Caco-2 (cell line): ENCODE results near the gene DLG4. TPM values are rescaled to one million over a fixed set of nuclear protein-coding genes. Genes with fewer than 3 reads are reported as not detected.

Experiments
- Bru-seq: library from RNA; stranded (reverse); fragments of 400-500 nt; gene quantifications from one replicate; lab custom pipeline; 2021; lab: Mats Ljungman, UMichigan
- BruChase-seq, 2 experiments: library from RNA; stranded (reverse); fragments of 400-500 nt; gene quantifications; one replicate each; lab custom pipeline; 2021; lab: Mats Ljungman, UMichigan
- BruUV-seq: library from RNA; stranded (reverse); fragments of 400-500 nt; replicated peaks from 2 replicates; lab custom pipeline; 2021; lab: Mats Ljungman, UMichigan
- CTCF ChIA-PET: fragments of 300-600 bp; sonication (Branson Sonifier 250); formaldehyde crosslinking; loops from one replicate; lab custom pipeline; 2022; ENCODE audit warnings: antibody characterized with exemption; lab: Charles Lee
- POLR2A ChIA-PET: fragments of 300-600 bp; sonication (Branson Sonifier 250); formaldehyde crosslinking; loops from one replicate; lab custom pipeline; 2022; ENCODE audit warnings: antibody characterized with exemption; lab: Charles Lee
- DNase-seq, 2 experiments: peaks; one replicate each; pipeline versions ENCODE4 v3.0.0 to v3.0.0-alpha.2; 2020 to 2022
- H3K27me3 ChIP-seq: replicated peaks from 2 replicates; pipeline ENCODE4 v1.6.0; 2011; ENCODE audit warnings: low read length; ENCODE audit not compliant: control insufficient read depth, insufficient read depth
- H3K36me3 ChIP-seq: 2 replicates; pipeline ENCODE4 v1.5.1; 2011; ENCODE audit warnings: low read length; ENCODE audit not compliant: control insufficient read depth, insufficient read depth
- H3K4me1 ChIP-seq: fragments of 250-450 bp; sonication (Bioruptor Pico); 2 replicates; pipeline ENCODE4 v1.5.1; 2020; ENCODE audit warnings: mild to moderate bottlenecking
- H3K4me3 ChIP-seq: 2 replicates; pipeline ENCODE4 v1.5.1; 2011; ENCODE audit warnings: low read depth, mild to moderate bottlenecking, control low read depth, low read length
- H3K9me3 ChIP-seq: fragments of 250-450 bp; sonication (Bioruptor Pico); 2 replicates; pipeline ENCODE4 v1.5.1; 2020; ENCODE audit warnings: mild to moderate bottlenecking, moderate library complexity
- H3K27ac Mint-ChIP-seq: one replicate; pipeline ENCODE4 v1.8.0; 2022; ENCODE audit warnings: mixed read lengths; ENCODE audit not compliant: unreplicated experiment
- H3K27me3 Mint-ChIP-seq: one replicate; pipeline ENCODE4 v1.8.0; 2022; ENCODE audit warnings: mixed read lengths; ENCODE audit not compliant: insufficient read depth, unreplicated experiment
- H3K36me3 Mint-ChIP-seq: one replicate; pipeline ENCODE4 v1.8.0; 2022; ENCODE audit warnings: mild to moderate bottlenecking, mixed read lengths; ENCODE audit not compliant: insufficient read depth, unreplicated experiment
- H3K4me1 Mint-ChIP-seq: one replicate; pipeline ENCODE4 v1.8.0; 2022; ENCODE audit warnings: low read depth, mixed read lengths; ENCODE audit not compliant: unreplicated experiment
- H3K4me3 Mint-ChIP-seq: one replicate; pipeline ENCODE4 v1.8.0; 2022; ENCODE audit warnings: mild to moderate bottlenecking, moderate library complexity, mixed read lengths; ENCODE audit not compliant: unreplicated experiment
- H3K9me3 Mint-ChIP-seq: one replicate; pipeline ENCODE4 v1.8.0; 2022; ENCODE audit warnings: mixed read lengths; ENCODE audit not compliant: unreplicated experiment
- CTCF ChIP-seq, 2 experiments: fragments of 200-600 bp in 1 of 2; IDR thresholded peaks; 1 replicate in 1 of 2; 2 replicates in 1 of 2; pipeline versions ENCODE4 v1.5.1 to v1.8.0; 2011 to 2022; ENCODE audit warnings: antibody characterized with exemption in 1 of 2, control low read depth in 1 of 2, inconsistent platforms in 1 of 2, low read depth in 1 of 2, low read length in 1 of 2, mild to moderate bottlenecking in 1 of 2, moderate library complexity in 1 of 2; ENCODE audit not compliant: insufficient read depth in 1 of 2, severe bottlenecking in 1 of 2, unreplicated experiment in 1 of 2
- intact Hi-C: fragments of 100-400 bp; cut with micrococcal nuclease; formaldehyde crosslinking; loops from one replicate; pipeline ENCODE4 v1.10.0; 2022; ENCODE audit not compliant: unreplicated experiment
- long read RNA-seq: library from polyadenylated mRNA; stranded (forward); transcript quantifications from one replicate; pipeline ENCODE4 v2.0.0, GENCODE V29; 2022
- total RNA-seq: library from RNA; stranded (reverse); gene quantifications from 2 replicates; pipeline ENCODE4 v1.2.3, GENCODE V29; 2022

DLG4 gene
- total RNA-seq = 0.98 and 1.8 TPM in 2 replicates
- percentile 33 among the genes with signal in this experiment for Bru-seq, nascent RNA
- BruChase-seq, experiment 1, labeled RNA remaining after a 2-hour chase = percentile 35 among the genes with signal in this experiment
- percentile 40 among the genes with signal in this experiment for BruChase-seq, experiment 2, labeled RNA remaining after a 6-hour chase
- long read RNA-seq = 0 reads

- H3K27ac Mint-ChIP-seq = peak within 1 kb of the TSS; percentile 73
- Histone ChIP-seq H3K4me1 (peaks cover 10% of the 10 kb centered on the region), H3K4me3 (peak within 1 kb of the TSS; percentile 80), H3K36me3 (no peaks in the 10 kb centered on the region), H3K27me3 (no peaks in the 10 kb centered on the region), H3K9me3 (no peaks in the 10 kb centered on the region)
- peak; percentile 77 to 80 for DNase-seq
- no TSS peak for BruUV-seq
- CTCF ChIA-PET = interaction anchor here (1.1 to 1.6 kb wide), 3 partner anchors 14 to 110 kb away, joined by 3 to 5 read pairs (median 3); partner anchors contain the start of genes DVL2, GABARAP and NEURL4
- no peak for TF ChIP-seq CTCF (IDR thresholded peaks at IDR 0.05; ENCODE audit: insufficient read depth in 1 of 2, low read depth in 1 of 2, low read length in 1 of 2, severe bottlenecking in 1 of 2, unreplicated experiment in 1 of 2)
- no peaks in the 10 kb centered on the region for H3K9me3 Mint-ChIP-seq
- intact Hi-C loops = loop anchor here (1.0 kb wide), 1 partner anchor 29 kb away; no protein-coding TSS in a partner anchor
- H3K27me3 Mint-ChIP-seq = no peaks in the 10 kb centered on the region
- peaks cover 53% of the 10 kb centered on the region for H3K36me3 Mint-ChIP-seq
- H3K4me1 Mint-ChIP-seq = peaks cover 5% of the 10 kb centered on the region
- H3K4me3 Mint-ChIP-seq = peak within 1 kb of the TSS; percentile 77
- POLR2A ChIA-PET = interaction anchor here (0.5 to 2.3 kb wide), 4 partner anchors 14 to 146 kb away, joined by 3 to 6 read pairs (median 5); partner anchors contain the start of genes DVL2 and NEURL4
These were observed at the start of gene DLG4, which contains the start of gene ACADVL for GRCh38 chr17:7219812-7220592. DLG4 (minus strand) TSS chr17:7219836. ACADVL (plus strand) TSS chr17:7219938; CDS start chr17:7219985, 47 bp downstream.

DNA sequence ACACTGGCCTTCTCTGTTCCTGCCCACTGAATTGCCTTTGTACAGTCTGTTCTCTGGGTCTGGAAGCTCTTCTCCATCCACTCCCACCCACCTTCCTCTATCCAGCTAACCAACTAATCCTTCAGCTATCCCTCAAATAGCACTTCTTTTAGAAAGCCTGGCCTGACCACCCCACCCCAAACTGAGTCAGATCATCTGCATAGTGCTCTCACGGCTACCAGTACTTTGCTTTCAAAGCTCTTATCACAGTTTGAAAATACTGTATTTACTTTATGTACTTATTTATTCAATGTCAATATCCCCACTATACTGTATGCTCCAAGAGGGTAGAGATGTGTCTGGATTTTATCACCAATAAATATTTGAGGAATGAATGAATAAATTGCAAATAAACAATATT is 47.1 kb upstream of the DLG4 start:
- ChIA-PET CTCF (interaction anchor here (0.8 kb wide), 1 partner anchor 221 kb away, joined by 3 read pairs; no protein-coding TSS in a partner anchor), POLR2A (no interaction called here)
- no peak for DNase-seq
- H3K4me1 Mint-ChIP-seq = peaks cover 9% of the 10 kb centered on the region
- H3K27ac Mint-ChIP-seq = no peak overlapping the region
- no peak overlapping the region for H3K4me3 Mint-ChIP-seq
- no peaks in the 10 kb centered on the region for H3K27me3 Mint-ChIP-seq
- H3K36me3 Mint-ChIP-seq = peaks cover 21% of the 10 kb centered on the region
- no peak for TF ChIP-seq CTCF (IDR thresholded peaks at IDR 0.05; ENCODE audit: insufficient read depth in 1 of 2, low read depth in 1 of 2, low read length in 1 of 2, severe bottlenecking in 1 of 2, unreplicated experiment in 1 of 2)
- intact Hi-C loops = no loop called here
- H3K9me3 Mint-ChIP-seq = no peaks in the 10 kb centered on the region
- H3K36me3 ChIP-seq = no peaks in the 10 kb centered on the region
- H3K4me1 ChIP-seq = peaks cover 5% of the 10 kb centered on the region; the same call in 1 of the 2 replicates
- H3K27me3 ChIP-seq = no peaks in the 10 kb centered on the region
- no TSS peak for BruUV-seq
- H3K4me3 ChIP-seq = no peak overlapping the region
- no peaks in the 10 kb centered on the region for H3K9me3 ChIP-seq

- TF ChIP-seq CTCF (IDR thresholded peaks at IDR 0.05; ENCODE audit: insufficient read depth in 1 of 2, low read depth in 1 of 2, low read length in 1 of 2, severe bottlenecking in 1 of 2, unreplicated experiment in 1 of 2) = no peak
- BruUV-seq = no TSS peak
- H3K4me3 Mint-ChIP-seq = peak overlapping the region; percentile 99
- CTCF ChIA-PET = no interaction called here
- no peaks in the 10 kb centered on the region for H3K27me3 Mint-ChIP-seq
- Histone ChIP-seq H3K27me3 (no peaks in the 10 kb centered on the region), H3K9me3 (no peaks in the 10 kb centered on the region), H3K4me1 (peaks cover 25% of the 10 kb centered on the region), H3K4me3 (peak overlapping the region; percentile 61), H3K36me3 (peaks cover 2% of the 10 kb centered on the region)
- no peak for DNase-seq
- peak overlapping the region; percentile 97 for H3K27ac Mint-ChIP-seq
- peaks cover 50% of the 10 kb centered on the region for H3K36me3 Mint-ChIP-seq
- peaks cover 9% of the 10 kb centered on the region for H3K4me1 Mint-ChIP-seq
- intact Hi-C loops = no loop called here
- H3K9me3 Mint-ChIP-seq = no peaks in the 10 kb centered on the region
- POLR2A ChIA-PET = interaction anchor here (0.7 kb wide), 2 partner anchors 130 to 358 kb away, joined by 5 to 7 read pairs; partner anchors contain the start of gene PLSCR3
These were observed 44.1 kb upstream of the DLG4 start for GRCh38 chr17:7263801-7264078.
